Measurements from ENCODE around the gene MATCAP1. TPM values are rescaled to one million over a fixed set of nuclear protein-coding genes. Genes with fewer than 3 reads are reported as not detected.

MATCAP1 gene
- total RNA-seq, 4 donors from 2014 or later: 20.3 to 50.0 (median 32.4) TPM

- H3K27ac ChIP-seq: no peak overlapping the region
- 92 to 93% methylated on average over 13 to 14 of the region's 23 CpGs for WGBS, 2 donors
- H3K9me3 ChIP-seq: no peaks in the 10 kb centered on the region
- H3K27me3 ChIP-seq: no peaks in the 10 kb centered on the region
- TF ChIP-seq CTCF (IDR thresholded peaks at IDR 0.05) (no peak), POLR2A (IDR thresholded peaks at IDR 0.05) (no peak)
- DNase-seq: no peak
- peaks cover 21 to 24% of the 10 kb centered on the region in 2 donors for H3K36me3 ChIP-seq
- H3K4me1 ChIP-seq: peaks cover 5 to 14% of the 10 kb centered on the region in 2 donors
- H3K4me3 ChIP-seq (replicated peaks in 1 of 3): no peak overlapping the region
- intact Hi-C loops (cut with DNase I): no loop called here
Measured at GRCh38 chr16:67202956-67203493, 19.3 kb upstream of the MATCAP1 start.

GRCh38 chr16:67202426-67202825, 18.7 kb upstream of the MATCAP1 start:
- 98 to 100% methylated on average over 4 to 12 of the region's 12 CpGs for WGBS, 2 donors
- TF ChIP-seq CTCF (IDR thresholded peaks at IDR 0.05): no peak

GRCh38 chr16:67201411-67202345, 17.9 kb upstream of the MATCAP1 start:
- no peak for DNase-seq
- peaks cover 8 to 18% of the 10 kb centered on the region in 2 donors for H3K4me1 ChIP-seq
- no peaks in the 10 kb centered on the region for H3K9me3 ChIP-seq
- H3K27ac ChIP-seq: no peak overlapping the region
- H3K36me3 ChIP-seq: peaks cover 30 to 32% of the 10 kb centered on the region in 2 donors
- no peak overlapping the region for H3K4me3 ChIP-seq (replicated peaks in 1 of 3)
- TF ChIP-seq CTCF (IDR thresholded peaks at IDR 0.05) (no peak), POLR2A (IDR thresholded peaks at IDR 0.05) (no peak)
- 94 to 97% methylated on average over 27 to 33 of the region's 40 CpGs for WGBS, 2 donors
- no peaks in the 10 kb centered on the region for H3K27me3 ChIP-seq
- intact Hi-C loops (cut with DNase I): no loop called here

More at GRCh38 chr16:67202426-67202825, 18.7 kb upstream of the MATCAP1 start:
- DNase-seq: no peak
- Histone ChIP-seq H3K36me3 (peaks cover 23 to 25% of the 10 kb centered on the region in 2 donors), H3K4me1 (peaks cover 8 to 18% of the 10 kb centered on the region in 2 donors), H3K9me3 (no peaks in the 10 kb centered on the region), H3K27ac (no peak overlapping the region), H3K27me3 (no peaks in the 10 kb centered on the region), H3K4me3 (replicated peaks in 1 of 3) (no peak overlapping the region)
- intact Hi-C loops (cut with DNase I): no loop called here

GRCh38 chr16:67200491-67200890, 16.7 kb upstream of the MATCAP1 start:
- DNase-seq: no peak
- H3K4me3 ChIP-seq (replicated peaks in 1 of 3): no peak overlapping the region
- peaks cover 8 to 18% of the 10 kb centered on the region in 2 donors for H3K4me1 ChIP-seq
- TF ChIP-seq POLR2A (IDR thresholded peaks at IDR 0.05) (no peak), CTCF (IDR thresholded peaks at IDR 0.05) (no peak)
- no peaks in the 10 kb centered on the region for H3K27me3 ChIP-seq
- no peaks in the 10 kb centered on the region for H3K9me3 ChIP-seq
- intact Hi-C loops (cut with DNase I): no loop called here
- H3K36me3 ChIP-seq: peaks cover 42 to 44% of the 10 kb centered on the region in 2 donors
- H3K27ac ChIP-seq: no peak overlapping the region
- WGBS, 2 donors: 90 to 94% methylated on average over 8 of the region's 8 CpGs

GRCh38 chr16:67199808-67200198, 16.0 kb upstream of the MATCAP1 start:
- H3K27me3 ChIP-seq: no peaks in the 10 kb centered on the region
- H3K36me3 ChIP-seq: peaks cover 49 to 51% of the 10 kb centered on the region in 2 donors
- intact Hi-C loops (cut with DNase I): no loop called here
- TF ChIP-seq POLR2A (IDR thresholded peaks at IDR 0.05) (no peak), CTCF (IDR thresholded peaks at IDR 0.05) (peak in 1 of 6 experiments; percentile 28)
- no peak overlapping the region for H3K27ac ChIP-seq
- 30 to 45% methylated on average over 20 to 22 of the region's 22 CpGs for WGBS, 2 donors
- DNase-seq: peak; percentile 23 to 34
- H3K4me3 ChIP-seq (replicated peaks in 1 of 3): peak overlapping the region in 1 of 3 donors; percentile 41
- no peaks in the 10 kb centered on the region for H3K9me3 ChIP-seq
- H3K4me1 ChIP-seq: peaks cover 8 to 18% of the 10 kb centered on the region in 2 donors

Data from thyroid gland (tissue), 4 donors.